Medulla oblongata (tissue), 1 donor: ENCODE results near the gene SACS.
"Not testable (repeated sequence)": the region's sequence is repeated elsewhere in the genome, so short reads cannot be mapped to it uniquely, and the experiment has no call there.

Experiments used
- DNase-seq: peaks from one replicate; pipeline ENCODE4 v3.0.0-alpha.2; 2015; ENCODE audit errors: extremely low spot score

SACS gene

GRCh38 chr13:23357349-23357748, 76.2 kb downstream of the SACS start:
- no peak for DNase-seq

DNA sequence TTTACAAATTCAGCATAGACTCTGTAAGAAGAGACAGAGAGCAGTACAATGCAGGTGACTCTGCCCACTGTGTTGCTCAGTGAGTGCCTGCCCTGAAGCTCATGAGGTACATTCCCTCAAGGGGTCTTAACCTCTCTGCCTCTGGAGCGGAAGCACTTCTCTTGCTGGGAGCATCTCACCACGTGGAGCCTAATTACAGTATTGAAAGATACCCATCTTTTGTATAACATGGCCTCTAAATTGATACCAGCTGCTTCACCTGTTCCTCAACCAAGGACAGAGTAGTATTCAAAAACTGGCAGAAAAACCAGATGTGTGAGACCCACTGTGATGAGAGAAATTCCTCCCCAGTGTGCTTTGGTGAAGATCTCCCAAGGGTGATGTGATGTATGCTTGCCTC, 77.1 kb downstream of the SACS start:
- DNase-seq = no peak

DNA sequence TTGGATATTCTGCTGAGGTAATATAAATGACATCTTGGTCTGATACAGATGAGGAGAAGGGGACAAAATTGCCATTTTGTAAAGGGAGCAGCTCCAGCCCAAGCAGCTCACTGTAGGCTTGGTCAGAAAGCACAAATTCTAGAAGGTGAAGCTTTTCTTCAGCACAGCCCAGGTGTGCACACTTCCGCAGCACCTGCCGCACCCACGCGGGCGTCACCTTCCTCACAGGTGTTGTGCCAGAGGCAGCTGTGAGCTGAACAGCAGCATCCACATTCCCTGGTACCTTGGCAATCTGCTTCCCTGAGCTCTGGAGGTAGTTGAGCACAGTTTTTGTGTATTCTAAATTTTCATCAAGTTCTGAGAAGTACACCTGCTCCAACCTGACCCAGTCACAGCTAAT, 79.0 kb downstream of the SACS start:
- DNase-seq = no peak

DNA sequence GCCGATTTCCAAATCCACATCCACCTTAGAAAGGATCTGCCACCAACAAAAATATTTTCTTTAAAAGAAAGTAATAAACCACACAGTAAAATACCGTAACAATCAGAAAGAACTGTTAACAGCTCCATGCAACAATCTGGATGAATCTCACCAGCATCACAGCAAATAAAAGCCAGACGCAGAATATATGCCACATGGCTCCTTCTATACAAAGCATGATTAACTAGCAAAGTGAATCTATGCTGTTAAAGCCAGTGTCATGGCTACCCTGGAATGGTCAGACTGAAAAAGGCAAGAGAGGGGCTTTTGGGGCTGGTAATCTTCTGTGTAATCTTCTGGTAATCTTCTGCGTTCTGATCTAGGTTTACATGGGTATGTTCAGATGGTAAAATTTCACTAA, 81.3 kb downstream of the SACS start:
- DNase-seq = no peak

- no peak for DNase-seq
These were observed 83.5 kb downstream of the SACS start for GRCh38 chr13:23350009-23350408.

- DNase-seq = no peak
These were observed 84.2 kb downstream of the SACS start for GRCh38 chr13:23349161-23349897.

DNA sequence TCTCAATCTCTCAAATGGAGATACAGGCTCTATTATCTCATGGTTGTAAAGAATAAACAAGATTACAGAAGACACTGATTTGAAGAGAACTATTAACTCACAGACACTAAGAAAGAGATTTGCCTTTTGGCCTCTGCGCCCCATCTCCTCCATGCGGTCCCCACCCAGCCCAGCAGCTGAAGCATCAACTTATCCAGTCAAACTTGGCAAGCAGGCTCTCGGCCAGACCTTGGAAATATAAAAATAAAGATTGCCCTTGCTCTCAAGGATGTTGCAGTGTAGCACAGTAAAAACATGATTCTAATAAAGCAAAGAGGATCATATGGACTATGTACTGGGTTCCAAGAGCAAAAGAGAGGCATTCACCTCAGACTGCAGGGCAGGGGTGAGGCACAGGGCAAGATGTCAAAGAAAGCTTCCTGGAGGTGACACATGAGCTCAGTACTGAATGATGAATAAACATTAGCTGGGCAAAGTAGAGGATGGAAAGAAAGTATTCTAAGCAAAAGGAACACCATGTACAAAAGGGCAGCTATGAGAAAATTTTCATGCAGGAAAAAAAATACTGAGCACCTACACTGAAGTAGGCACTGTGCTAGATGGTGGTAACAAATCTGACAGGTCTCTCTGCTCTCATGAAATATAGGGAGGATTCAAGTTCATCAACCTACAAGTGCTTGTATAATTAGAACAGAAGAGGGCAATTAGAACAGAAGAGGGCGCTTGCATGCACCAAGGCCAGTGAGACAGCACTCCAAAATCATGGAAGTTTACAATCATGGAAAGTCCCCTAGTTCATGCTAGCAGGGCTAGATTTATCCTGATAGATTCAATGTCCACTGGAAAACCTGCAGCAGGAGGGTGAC, 85.0 kb downstream of the SACS start:
- no peak for DNase-seq

- DNase-seq = no peak
These were observed 85.9 kb downstream of the SACS start for GRCh38 chr13:23347601-23348000.

- peak; percentile 35 for DNase-seq
These were observed 88.4 kb downstream of the SACS start for GRCh38 chr13:23344931-23345595.

- DNase-seq = no peak
These were observed 94.3 kb downstream of the SACS start for GRCh38 chr13:23339225-23339624.

DNA sequence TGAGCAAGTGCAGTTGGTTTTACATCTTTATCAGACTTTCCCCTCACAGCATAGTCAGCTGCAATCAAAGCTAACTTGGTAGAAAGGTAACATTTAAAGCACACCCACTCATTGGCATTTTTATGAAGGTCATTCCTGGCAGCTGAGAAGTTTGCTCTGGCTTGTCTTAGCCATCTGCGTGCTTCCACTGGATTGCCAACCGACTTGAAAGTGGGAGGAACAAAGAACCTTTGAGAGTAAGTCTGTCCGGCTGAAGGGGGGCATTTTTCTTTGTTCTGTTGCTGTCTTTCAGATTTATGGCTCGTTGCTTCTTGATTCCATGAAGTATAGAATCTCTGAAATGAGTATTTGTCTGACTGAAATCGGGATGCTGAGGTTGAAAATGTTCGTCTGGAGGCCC, 103.1 kb downstream of the SACS start:
- peak; percentile 31 for DNase-seq

DNA sequence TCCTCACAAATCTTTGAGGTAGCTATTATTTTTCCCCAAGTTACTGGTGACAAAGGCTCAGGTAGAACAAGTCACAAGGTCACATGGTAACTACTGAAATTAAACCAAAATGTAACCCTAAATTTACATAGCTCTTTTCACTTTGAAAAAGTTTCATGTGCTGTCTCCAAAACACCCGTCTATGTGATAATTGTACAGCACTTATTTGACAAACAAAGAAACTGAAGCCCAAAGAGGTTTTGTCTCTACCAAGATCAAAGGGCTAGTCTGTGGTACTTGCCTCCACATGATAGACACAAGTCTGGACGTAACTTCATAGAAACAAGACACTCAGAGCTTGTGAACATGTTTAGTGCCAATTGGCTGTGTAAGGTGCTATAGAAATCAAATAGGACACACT, 108.3 kb downstream of the SACS start:
- DNase-seq = no peak

DNA sequence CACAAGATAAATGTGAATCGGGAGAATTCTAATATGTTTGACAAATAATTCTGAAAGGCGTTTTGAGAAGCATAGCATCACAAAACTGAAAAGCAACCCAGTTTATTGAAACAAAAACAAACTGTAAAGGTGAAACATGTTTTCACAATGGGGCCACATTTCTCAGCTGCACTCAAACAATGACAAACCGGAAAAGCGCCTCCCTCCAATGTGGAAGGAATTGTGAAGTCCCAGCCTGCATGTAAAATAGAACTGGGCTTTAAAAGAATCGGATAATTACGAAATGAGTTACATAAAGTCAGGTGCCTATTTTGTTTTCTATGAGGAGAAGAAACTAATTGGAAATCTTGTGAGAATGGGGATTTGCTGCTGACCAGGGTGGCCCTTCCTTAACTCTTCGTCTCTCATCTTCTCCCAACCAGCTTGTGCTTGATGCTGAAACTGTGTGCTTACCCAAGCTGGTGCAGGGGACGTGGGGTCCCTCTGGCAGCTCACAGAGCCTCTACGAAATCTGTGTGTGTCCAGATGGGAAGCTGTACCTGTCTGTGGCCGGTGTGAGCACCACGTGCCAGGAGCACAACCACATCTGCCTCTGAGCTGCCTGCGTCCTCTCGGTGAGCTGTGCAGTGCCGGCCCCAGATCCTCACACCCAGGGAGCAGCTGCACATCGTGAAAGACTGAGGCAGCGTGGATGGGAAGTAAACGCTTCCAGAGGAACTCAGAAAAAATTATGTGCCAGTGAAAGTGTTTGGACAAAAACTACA, 109.4 kb downstream of the SACS start:
- DNase-seq = no peak

DNA sequence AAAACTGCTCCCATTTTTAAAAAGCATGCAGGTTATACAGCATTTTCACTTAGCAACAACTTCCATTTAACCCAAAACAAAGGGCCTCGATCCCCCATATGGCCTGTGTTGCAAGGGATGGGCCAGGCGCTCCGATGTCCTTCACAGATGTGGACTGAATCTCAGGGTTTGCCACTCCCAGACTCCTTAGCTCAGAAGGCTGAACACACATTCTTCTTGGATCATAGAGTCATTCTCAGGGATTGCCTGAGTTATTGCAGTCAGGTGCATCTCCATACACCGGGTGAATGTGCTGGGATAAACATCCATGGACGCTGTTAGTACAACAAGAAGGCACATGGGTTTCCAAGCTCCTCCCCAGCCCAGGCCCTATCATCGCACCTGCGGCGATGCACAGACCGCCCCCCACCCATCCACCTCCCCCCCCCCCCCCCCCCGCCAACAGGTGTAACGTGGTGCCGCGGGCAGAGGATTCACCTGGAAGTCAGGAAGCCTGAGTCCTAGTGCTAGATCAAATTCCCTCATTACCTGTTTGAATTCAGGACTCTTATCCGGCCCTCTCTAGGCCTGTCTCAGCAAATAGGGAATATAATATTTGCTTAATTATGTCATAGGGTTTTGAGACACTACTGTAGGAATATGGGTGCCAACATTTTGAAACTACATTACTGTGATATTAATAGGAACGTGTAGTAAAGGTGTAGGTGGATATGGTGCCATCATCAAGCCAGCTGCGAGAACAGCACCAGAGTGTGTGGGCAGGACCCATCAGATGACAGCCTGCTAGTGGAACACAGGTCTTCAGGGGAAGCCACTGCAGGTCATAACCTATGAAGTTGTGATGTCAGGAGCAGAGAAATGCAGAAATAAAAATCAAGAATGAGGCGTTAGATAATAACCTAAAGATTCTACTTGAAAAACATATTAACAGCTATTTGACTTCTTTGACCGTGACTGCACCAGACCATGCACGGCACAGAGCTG, 110.9 kb downstream of the SACS start:
- no peak for DNase-seq

- no peak for DNase-seq
These were observed 111.8 kb downstream of the SACS start for GRCh38 chr13:23321535-23322241.

GRCh38 chr13:23320926-23321534, 112.5 kb downstream of the SACS start:
- DNase-seq = no peak

DNA sequence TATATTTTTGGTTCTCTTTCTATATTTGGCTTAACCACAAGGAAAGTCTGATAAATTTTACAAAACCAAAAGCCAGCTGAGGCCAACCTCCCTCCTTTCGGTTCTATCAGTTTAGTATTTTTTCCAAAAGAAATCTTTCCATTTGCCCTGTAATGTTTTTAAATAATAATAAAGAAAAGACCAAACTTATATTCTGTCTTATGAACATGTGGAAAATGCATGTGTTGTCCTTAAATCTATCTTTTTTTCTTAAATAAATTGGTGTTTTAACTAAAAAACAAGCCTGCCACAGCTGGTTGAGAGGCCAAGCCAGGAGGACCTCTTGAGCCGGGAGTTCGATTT, 113.6 kb downstream of the SACS start:
- no peak for DNase-seq

DNA sequence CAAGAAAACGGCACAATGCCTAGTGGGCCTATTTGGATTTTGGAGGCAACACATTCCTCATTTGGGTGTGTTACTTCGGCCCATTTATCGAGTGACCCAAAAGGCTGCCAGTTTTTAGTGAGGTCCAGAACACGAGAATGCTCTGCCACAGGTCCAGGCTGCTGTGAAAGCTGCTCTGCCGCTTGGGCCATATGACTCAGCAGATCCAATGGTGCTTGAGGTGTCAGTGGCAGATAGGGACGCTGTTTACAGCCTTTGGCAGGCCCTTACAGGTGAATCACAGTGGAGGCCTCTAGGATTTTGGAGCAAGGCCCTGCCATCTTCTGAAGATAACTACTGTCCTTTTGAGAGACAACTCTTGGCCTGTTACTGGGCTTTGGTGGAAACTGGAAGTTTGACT, 118.7 kb downstream of the SACS start:
- DNase-seq = not testable (repeated sequence)

DNA sequence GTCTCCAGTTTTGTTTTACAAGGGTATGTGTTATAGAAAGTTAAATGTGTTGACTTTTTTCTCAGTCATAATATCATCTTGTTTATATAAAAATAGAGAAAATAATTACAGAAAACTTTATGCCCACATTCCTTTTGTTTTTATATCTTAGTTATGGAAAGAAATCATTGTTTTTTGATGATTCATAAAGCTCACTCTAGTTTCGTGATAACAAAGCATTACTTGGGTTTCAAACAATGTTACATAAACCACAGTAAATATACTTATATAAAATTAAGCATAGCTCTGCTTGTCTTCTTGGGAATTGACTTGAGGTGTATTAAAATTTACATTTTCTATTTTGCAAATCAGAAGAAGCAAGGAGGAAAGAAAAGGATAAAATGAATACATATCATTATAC, 140.9 kb downstream of the SACS start:
- DNase-seq = no peak

DNA sequence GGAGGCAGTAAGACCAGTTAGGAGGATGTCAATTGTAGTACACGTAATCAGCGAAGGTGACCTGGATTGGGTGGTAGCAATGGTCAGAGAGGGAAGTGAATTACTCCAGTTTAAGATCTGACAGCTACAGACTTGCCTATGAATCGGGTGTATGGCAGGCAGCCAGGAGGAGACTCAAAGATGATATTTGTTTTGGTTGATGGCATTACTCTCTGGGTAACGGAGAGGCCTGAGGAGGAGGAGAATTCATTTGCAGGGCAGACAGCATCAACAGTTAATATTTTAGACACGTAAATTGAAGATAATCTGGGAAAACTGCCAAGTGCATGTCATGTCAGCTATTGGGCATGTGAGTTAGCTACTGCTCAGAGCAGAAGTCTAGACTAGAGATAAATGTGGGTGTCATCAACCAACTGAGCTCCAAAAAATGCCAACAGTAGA, 143.6 kb downstream of the SACS start:
- DNase-seq = peak; percentile 14
